ENCODE measurements around the gene XXYLT1. TPM values are rescaled to one million over a fixed set of nuclear protein-coding genes. Genes with fewer than 3 reads are reported as not detected.

XXYLT1 gene
- total RNA-seq, 1 experiment from 2014 or later, result 29.2 TPM

DNA sequence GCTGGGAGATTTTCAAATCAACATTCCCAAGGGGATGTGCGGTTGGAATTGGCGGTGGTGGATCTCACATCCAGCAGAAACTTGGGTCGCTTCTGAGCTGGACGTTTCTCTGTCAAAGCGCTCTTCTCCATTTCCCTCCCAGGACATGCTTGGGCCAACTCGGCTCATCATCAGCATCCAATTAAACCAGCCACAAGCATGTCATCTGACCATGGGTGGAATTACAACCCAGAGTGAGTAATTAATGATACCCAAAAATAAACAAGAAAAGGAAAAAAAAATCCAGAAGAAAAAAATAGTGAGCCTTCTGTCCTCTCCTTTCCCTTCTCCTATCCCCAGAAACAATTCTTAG lies 111.2 kb downstream of the XXYLT1 start:
- H3K4me1 Mint-ChIP-seq (ENCODE audit: low read depth, unreplicated experiment), result peaks cover 21% of the 10 kb centered on the region
- CTCF ChIA-PET, result no interaction called here
- no peak overlapping the region for H3K4me3 Mint-ChIP-seq (ENCODE audit: low read depth, unreplicated experiment)
- H3K27ac Mint-ChIP-seq (ENCODE audit: unreplicated experiment), result no peak overlapping the region
- no peaks in the 10 kb centered on the region for H3K9me3 Mint-ChIP-seq (ENCODE audit: low read depth, unreplicated experiment)
- TF ChIP-seq, protein P1, sequence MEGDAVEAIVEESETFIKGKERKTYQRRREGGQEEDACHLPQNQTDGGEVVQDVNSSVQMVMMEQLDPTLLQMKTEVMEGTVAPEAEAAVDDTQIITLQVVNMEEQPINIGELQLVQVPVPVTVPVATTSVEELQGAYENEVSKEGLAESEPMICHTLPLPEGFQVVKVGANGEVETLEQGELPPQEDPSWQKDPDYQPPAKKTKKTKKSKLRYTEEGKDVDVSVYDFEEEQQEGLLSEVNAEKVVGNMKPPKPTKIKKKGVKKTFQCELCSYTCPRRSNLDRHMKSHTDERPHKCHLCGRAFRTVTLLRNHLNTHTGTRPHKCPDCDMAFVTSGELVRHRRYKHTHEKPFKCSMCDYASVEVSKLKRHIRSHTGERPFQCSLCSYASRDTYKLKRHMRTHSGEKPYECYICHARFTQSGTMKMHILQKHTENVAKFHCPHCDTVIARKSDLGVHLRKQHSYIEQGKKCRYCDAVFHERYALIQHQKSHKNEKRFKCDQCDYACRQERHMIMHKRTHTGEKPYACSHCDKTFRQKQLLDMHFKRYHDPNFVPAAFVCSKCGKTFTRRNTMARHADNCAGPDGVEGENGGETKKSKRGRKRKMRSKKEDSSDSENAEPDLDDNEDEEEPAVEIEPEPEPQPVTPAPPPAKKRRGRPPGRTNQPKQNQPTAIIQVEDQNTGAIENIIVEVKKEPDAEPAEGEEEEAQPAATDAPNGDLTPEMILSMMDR (IDR thresholded peaks at IDR 0.05; ENCODE audit: unreplicated experiment), result no peak
- no peaks in the 10 kb centered on the region for H3K27me3 Mint-ChIP-seq (ENCODE audit: unreplicated experiment)
- peaks cover 11% of the 10 kb centered on the region for H3K36me3 Mint-ChIP-seq (ENCODE audit: insufficient read depth, unreplicated experiment)
- intact Hi-C loops (cut with micrococcal nuclease; ENCODE audit: unreplicated experiment), result no loop called here
- no TSS peak for BruUV-seq (replicated peaks)
- DNase-seq, result no peak

DNA sequence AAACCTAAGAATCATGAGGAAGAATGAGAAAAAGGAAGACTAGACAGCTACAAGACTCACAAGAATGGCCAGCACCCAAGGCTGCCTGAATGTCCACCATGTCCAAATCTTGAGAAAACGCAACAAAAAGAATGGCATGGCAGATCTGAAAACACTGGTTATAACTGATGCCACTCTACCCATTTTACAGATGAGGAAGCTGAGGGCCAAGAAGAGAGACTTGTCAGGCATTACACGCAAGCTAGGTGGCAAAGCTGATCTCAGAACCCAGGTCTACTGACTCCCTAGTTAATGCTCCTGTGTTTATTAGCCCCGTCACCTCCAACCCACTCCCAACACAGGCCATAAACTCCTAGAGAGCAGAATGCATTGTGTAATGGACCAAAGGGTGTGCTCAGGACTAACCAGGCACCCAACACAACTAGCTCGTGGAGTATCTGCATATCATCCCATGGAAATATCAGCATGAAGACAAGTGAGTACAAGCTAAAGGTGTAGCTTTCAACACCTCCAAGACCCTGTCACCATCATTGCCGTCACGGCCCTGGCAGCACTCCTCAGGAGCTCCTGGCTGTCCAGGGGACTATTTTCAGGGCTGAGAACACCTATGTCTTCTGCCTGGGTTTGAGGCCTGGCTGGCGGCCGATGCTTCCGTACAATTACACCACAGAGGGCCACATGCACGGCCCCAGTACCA lies 111.7 kb downstream of the XXYLT1 start:
- DNase-seq, result no peak
- H3K27me3 Mint-ChIP-seq (ENCODE audit: unreplicated experiment), result no peaks in the 10 kb centered on the region
- no peak overlapping the region for H3K27ac Mint-ChIP-seq (ENCODE audit: unreplicated experiment)
- H3K36me3 Mint-ChIP-seq (ENCODE audit: insufficient read depth, unreplicated experiment), result peaks cover 11% of the 10 kb centered on the region
- H3K4me1 Mint-ChIP-seq (ENCODE audit: low read depth, unreplicated experiment), result peaks cover 27% of the 10 kb centered on the region
- no peaks in the 10 kb centered on the region for H3K9me3 Mint-ChIP-seq (ENCODE audit: low read depth, unreplicated experiment)
- CTCF ChIA-PET, result no interaction called here
- intact Hi-C loops (cut with micrococcal nuclease; ENCODE audit: unreplicated experiment), result no loop called here
- TF ChIP-seq, protein P1 (IDR thresholded peaks at IDR 0.05; ENCODE audit: unreplicated experiment), result no peak
- no TSS peak for BruUV-seq (replicated peaks)
- H3K4me3 Mint-ChIP-seq (ENCODE audit: low read depth, unreplicated experiment), result no peak overlapping the region

DNA sequence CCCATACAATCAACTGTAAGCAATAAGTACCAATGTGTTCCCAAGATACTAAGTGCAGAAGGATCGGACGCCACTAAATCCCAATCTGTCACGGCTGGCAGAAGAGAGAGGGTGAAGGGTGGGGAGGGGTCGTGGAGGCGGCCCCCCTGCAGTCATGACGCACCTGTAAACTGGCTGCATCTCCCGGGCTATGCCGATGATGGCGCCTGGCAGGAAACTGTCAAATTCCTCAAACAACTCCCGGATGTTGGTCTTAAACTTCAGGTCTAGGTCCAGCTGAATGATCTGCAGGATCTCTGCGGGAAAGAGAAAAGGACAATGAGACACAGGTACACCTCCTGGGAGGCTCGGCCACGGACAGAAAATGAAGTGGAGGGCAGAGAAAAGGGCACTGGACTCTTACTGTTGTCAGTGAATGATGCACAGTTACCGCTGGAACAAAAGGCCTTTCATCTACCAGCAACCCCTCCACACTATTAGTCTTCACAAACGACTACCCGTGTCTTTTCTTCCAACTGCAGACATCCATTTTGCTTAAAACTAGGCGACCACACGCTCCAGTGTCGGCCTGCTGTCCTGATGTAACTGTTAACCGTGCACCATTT lies 114.6 kb downstream of the XXYLT1 start:
- DNase-seq, result no peak
- Mint-ChIP-seq H3K4me3 (ENCODE audit: low read depth, unreplicated experiment) (no peak overlapping the region), H3K27ac (ENCODE audit: unreplicated experiment) (no peak overlapping the region), H3K9me3 (ENCODE audit: low read depth, unreplicated experiment) (no peaks in the 10 kb centered on the region), H3K4me1 (ENCODE audit: low read depth, unreplicated experiment) (peaks cover 54% of the 10 kb centered on the region), H3K36me3 (ENCODE audit: insufficient read depth, unreplicated experiment) (peaks cover 11% of the 10 kb centered on the region), H3K27me3 (ENCODE audit: unreplicated experiment) (no peaks in the 10 kb centered on the region)
- CTCF ChIA-PET, result no interaction called here
- intact Hi-C loops (cut with micrococcal nuclease; ENCODE audit: unreplicated experiment), result no loop called here
- TF ChIP-seq, protein P1 (IDR thresholded peaks at IDR 0.05; ENCODE audit: unreplicated experiment), result no peak
- no TSS peak for BruUV-seq (replicated peaks)

DNA sequence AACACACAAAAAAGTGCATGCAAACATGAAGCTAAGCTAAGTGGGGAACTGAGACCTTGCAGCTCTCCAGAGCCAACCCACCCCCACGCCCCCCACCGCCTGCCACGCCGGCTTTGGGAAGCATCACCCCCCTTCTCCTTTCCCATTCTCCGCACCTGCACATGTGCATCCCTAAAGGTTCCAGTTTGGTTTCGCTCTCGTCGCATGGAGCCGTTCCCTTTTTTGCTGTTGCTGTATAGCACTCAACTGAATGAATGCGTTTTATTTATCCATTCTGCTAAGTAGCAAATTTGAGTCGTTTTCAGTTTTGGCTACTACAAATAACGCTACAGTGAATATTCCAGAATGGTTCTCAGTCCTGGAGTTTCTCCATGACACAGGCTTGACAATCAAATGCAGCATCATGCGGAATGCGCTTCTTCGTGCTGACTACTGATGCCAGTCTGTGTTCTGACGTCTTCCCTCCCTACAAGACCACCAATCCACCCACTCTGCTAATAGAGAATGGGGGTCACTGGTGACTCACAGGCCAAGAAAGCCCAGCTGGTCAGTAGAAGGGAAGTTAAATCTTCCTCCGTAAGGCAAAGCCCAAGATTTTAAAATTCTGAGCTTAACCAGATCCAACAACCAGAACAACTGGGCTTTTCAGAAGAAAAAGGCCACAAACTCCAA lies 115.3 kb downstream of the XXYLT1 start:
- intact Hi-C loops (cut with micrococcal nuclease; ENCODE audit: unreplicated experiment), result no loop called here
- CTCF ChIA-PET, result interaction anchor here (0.6 to 0.8 kb wide), 5 partner anchors 30 to 483 kb away, joined by 3 to 5 read pairs (median 4); partner anchors contain the start of gene LSG1
- no TSS peak for BruUV-seq (replicated peaks)
- Mint-ChIP-seq H3K27ac (ENCODE audit: unreplicated experiment) (peak overlapping the region; percentile 57), H3K27me3 (ENCODE audit: unreplicated experiment) (no peaks in the 10 kb centered on the region), H3K4me3 (ENCODE audit: low read depth, unreplicated experiment) (no peak overlapping the region), H3K36me3 (ENCODE audit: insufficient read depth, unreplicated experiment) (peaks cover 14% of the 10 kb centered on the region), H3K4me1 (ENCODE audit: low read depth, unreplicated experiment) (peaks cover 61% of the 10 kb centered on the region), H3K9me3 (ENCODE audit: low read depth, unreplicated experiment) (no peaks in the 10 kb centered on the region)
- DNase-seq, result no peak
- TF ChIP-seq, protein P1 (IDR thresholded peaks at IDR 0.05; ENCODE audit: unreplicated experiment), result no peak
